GM18861 (cell line): ENCODE measurements around the gene CXorf51A.
"Not testable (repeated sequence)": the region's sequence is repeated elsewhere in the genome, so short reads cannot be mapped to it uniquely, and the experiment has no call there.

Experiments used
- ATAC-seq: cut with Tn5 transposase; IDR thresholded peaks from one replicate; pipeline ENCODE4 v1.9.1; 2021; ENCODE audit not compliant: unreplicated experiment

CXorf51A gene

DNA sequence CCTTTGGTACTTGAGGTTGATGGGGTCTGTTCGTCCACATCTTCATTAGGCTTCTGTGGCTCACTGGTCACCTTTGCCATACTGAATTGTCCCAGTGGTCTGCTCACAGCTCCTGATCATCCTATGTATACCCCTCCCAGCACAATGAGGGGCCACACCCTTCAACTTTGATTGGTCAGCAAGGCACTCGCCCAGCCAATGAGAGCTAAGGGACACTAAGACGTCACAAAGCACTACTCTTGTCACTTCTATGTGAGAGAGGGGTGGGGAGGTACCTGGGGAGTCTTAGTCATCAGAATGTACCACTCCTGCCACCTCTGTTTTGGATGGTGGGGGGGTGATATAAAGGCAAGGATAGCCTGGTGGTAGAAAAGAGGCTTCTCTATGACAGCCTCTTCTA is at the start of gene CXorf51A:
Gene CXorf51A (minus strand): TSS at position 101 of the 400 bp plus-strand sequence. CDS start 21 bp downstream, at position 80.
- ATAC-seq, result not testable (repeated sequence)

- ATAC-seq, result no peak
Measured at GRCh38 chrX:146863566-146863965, 49.0 kb upstream of the CXorf51A start.

DNA sequence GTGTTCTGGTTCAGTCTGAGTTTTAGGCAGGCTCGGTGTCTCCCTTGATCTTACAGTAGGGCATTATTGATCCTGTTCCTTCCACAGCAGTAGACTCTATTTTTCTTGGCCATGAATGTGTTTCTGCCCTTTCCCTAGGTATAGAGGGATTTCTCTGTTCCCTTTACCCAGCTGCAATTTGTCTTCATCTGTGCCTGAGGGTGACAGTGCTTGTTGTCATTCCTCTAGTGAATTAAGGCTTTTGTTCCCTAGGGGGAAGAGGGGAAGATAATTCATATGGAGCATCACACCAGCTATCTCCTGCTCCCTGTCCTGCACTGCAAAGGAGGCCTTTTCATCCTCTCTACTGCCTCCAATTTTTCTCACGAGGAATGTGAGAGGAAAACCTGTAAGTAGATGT is 39.7 kb upstream of the CXorf51A start:
- ATAC-seq, result no peak

DNA sequence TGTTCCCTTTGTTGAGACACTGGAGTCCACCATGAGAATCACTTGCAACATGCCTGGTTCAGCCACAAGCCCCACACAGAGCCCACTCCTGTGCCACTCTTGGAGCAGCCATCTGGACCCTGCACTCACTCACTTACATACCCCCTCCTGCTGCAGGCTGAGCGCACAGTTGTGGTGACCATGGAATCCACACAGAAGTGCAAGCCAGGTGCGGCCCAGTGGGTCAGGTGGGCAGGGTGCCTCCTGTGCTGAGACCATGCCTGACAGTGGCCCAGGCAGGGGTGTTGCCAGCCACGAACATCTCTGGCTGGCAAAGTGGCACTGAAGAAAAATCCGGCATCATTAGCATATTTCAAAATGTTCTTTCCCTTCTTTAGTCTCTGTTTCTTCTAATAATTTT is 17.4 kb upstream of the CXorf51A start:
- no peak for ATAC-seq

- not testable (repeated sequence) for ATAC-seq
Measured at GRCh38 chrX:146809471-146809870, 5.1 kb downstream of the CXorf51A start, which contains the start of gene CXorf51B. Gene CXorf51B (plus strand): TSS chrX:146809771. CDS start chrX:146809792, 21 bp downstream.
